Astrocyte of the hippocampus (primary cell): Measurements from ENCODE around the gene IFNA8.
"Not testable (repeated sequence)": the region's sequence is repeated elsewhere in the genome, so short reads cannot be mapped to it uniquely, and the experiment has no call there.

Source experiments
- DNase-seq: peaks from one replicate; pipeline ENCODE4 v3.0.0; 2011; ENCODE audit warnings: low read depth, low spot score

IFNA8 gene

DNA sequence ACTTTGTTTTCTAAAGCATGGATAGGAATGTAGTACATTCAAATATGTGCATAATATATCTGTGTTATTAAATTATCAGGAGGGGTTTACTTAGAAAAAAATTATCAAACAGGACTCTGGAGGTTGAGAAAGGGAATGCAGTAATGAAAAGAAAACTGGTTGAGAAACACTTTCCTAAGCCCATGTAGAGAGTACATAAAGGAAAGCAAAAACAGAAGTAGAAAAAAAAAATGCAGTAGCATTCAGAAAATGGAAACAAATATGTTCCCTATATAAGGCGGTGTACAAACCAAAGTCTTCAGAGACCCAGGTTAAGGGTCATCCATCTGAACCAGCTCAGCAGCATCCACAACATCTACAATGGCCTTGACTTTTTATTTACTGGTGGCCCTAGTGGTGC, at the start of gene IFNA8:
Gene IFNA8, plus strand, starts transcription at position 301 of the 400 bp plus-strand sequence. Its CDS starts 60 bp downstream, at position 361.
- no peak for DNase-seq

DNA sequence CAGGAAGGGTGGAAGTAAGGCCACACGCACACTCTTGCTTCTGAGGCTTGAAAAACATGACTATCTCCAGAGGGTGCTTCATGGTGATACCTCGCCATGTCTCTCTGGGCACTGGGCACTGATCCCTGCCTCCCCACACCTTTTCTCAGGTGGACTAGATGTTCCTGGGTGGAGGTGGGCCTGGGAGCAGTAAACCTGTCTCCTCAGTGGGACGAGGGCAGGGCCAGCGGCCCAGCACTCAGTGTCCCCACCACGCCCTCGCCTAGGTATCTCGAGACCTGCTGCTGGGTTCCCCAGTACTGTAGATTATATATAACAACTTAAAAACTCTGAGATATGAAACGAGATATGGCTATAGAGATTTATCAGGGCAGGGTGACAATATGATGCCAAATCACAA, 46.6 kb upstream of the IFNA8 start:
- DNase-seq = no peak

DNA sequence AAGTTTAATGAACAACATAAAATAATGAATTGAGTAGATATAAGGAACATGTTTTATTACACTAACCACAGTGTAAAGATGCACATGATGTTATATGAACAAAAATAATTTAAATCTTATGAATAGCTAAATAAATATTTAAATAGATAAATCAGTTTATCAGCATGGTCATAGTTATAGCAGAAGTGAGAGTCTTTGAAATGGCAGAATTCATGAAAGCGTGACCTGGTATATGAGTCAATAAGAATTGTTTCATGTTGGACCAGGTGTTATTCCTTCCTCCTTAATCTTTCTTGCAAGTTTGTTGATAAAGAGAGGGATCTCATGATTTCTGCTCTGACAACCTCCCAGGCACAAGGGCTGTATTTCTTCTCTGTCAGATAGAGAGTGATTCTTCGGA, 41.7 kb upstream of the IFNA8 start:
- not testable (repeated sequence) for DNase-seq

DNA sequence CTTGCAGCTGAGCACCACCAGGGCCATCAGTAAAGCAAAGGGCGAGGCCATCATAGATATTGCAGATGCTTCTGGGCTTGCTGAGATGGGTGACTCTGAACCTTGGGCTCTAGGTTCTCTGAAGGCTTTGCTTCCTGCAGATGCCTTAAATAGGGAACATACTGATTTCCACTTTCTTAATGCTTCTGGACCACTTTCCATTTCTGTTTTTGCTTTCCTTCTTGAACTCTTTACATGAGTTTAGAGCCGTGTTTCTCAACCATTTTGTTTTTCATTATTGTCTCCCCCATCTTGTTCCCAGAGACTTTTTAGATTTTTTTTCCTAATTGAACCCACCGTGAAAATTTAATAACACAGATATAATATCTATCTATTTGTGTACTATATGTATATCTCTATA, 41.0 kb upstream of the IFNA8 start, which contains the start of gene IFNA13:
Gene IFNA13, minus strand, starts transcription at position 101 of the 400 bp plus-strand sequence. Its CDS starts 47 bp downstream, at position 54.
- no peak for DNase-seq

DNA sequence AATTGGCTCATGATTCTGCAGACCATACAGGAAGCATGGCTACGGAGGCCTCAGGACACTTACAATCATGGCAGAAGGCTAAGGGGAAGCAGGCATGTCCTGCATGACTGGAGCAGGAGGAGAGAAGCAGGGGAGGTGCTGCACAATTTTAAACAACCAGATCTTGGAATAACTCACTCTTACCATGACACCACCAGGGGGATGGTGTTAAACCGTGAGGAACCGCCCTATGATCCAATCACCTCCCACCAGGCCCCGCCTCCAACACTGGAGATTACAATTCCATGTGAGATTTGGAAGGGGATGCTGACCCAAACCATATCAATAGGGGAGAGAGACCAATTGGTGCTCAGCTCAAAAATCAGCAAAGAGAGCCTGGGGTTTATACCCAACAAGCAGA, 37.5 kb upstream of the IFNA8 start:
- DNase-seq = not testable (repeated sequence)

DNA sequence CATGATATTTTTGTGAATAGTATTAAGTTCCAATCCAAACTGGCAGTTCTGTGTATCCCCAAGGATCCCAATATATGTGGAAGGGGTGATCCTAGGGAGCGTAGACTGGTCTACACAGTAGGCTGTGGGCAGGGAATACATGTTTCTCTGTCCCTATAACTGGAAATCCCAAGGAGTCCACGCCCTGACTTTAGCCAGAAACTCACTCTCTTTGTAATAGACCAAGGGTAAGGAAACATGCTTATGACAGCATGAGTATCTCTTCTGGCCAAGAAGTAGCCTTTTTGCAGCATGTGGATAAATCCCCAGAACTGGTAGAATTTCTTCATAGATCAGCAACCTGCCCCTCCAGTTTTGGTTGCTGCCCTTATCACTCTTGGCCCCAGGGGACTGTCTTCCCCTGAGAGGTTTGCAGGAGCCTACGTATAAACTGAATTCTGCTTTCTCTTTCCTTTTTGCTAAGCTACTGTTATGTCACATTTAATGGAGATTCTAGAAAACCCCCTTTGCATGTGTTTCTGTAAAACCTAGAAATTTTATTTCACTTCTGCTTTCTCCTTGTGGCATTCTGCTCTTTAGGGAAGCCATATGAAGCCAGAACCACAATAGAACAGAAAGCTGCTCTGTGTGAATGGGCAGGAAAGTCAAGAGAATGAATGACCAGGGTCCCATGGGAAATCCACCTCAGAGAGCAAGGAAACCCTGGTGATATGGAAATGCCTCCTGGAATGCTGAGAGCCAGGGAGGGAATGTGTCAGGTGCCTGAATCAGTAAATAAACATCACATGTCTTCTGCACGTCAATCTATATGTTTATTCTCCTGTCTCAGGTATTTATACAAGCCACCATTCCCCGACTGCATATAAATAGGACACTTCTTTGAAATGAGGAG, 27.2 kb upstream of the IFNA8 start:
- no peak for DNase-seq

DNA sequence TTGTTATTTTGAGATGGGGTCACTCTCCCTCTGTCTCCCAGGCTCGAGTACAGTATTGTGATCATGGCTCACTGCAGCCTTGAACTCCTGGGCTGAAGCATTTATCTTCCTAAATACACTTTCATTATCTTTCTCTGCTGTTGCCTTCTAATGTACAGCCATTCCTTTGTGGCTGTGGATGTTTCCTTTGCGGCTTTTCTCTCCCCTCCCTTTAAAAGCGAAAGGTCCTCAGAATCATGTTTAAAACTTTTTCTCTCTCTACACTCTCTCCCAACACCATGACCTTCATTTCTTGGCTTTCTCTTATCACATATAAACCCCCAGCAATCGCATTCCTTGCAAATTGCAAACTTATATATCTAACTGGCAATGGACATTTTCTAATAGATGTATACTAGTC, 25.3 kb upstream of the IFNA8 start:
- DNase-seq = no peak

DNA sequence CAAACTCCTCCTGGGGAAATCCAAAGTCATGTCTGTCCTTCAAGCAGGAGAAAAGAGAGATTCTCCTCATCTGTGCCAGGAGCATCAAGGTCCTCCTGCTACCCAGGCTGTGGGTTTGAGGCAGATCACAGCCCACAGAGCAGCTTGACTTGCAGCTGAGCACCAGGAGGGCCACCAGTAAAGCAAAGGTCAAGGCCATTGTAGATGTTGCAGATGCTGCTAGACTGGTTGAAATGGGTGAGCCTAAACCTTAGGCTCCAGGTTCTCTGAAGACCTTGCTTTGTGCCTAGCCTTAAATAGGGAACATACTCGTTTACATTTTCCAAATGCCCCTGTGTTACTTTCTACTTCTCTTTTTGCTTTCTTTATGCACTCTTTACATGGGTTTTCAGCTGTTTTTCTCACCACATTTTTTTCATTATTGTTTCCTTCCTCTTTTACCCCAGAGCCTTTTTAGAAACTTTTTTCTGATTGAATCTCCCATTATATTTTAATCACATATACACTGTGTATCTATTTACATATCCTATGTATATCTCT, 23.7 kb upstream of the IFNA8 start, which contains the start of gene IFNA2:
Gene IFNA2, minus strand, starts transcription at position 268 of the 540 bp plus-strand sequence. Its CDS starts 69 bp downstream, at position 199.
- no peak for DNase-seq

DNA sequence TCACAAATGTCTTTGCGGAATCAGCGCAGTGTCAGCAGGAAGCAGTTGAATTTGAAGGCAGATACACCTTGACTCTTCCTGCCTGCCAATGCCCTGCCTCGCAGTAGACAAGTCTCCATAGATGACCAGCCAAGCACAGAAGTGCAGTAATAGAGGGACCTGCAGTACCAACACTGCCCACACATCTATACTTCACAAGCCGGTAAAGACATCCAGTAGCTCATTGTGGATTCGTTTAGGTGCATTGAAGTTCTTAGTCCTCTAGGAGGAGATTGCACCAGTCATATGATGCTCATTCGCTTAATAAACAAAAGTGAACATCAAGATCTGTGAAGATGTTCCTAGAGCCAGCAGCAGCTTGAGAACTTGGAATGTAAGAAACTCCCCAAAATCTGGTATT, 16.6 kb upstream of the IFNA8 start:
- DNase-seq = no peak

DNA sequence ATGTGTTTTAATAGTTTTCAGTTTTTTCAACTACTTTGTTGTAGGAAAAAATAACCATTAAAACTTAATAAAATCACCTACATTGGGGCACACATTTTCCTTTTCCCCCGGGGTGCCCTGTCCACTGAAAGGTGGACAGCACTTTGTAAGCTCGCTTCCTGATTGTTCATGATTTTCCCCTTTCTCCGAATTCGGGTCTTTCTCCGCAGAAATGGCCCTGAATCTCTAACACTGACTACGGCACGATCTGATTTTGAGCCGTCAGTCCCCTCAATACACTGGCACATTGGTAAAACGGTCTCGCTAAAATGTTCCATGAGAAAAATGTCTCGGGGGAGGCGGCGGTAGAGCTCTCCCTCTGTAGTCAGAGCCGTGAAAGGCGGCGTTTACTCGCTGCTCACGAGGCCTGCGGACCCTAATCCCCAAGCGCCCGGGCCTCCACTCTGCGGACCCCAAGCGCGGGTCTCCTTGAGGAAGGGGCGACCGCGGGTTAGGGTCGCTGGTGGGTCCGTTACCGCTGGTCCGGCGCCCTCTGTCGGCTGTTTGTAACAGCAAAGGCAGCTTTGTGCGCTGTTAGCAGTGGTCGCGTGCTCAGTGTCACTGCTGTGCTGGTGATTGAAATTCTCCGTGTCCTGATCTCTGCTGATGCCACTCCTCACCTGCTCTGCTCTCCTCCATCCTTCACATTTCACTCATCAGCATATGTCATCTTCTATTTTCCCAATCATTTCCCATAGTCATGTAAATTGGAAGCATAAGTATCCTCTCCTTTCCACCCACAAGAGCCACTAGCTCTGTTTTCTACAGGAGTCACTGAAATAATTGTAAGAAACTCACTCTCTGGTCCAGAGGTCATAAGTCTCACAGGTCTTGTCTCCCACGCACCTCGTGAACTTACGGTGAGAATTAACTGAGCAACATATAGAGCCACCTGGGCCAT, 12.9 kb upstream of the IFNA8 start:
- peak; percentile 70 for DNase-seq

DNA sequence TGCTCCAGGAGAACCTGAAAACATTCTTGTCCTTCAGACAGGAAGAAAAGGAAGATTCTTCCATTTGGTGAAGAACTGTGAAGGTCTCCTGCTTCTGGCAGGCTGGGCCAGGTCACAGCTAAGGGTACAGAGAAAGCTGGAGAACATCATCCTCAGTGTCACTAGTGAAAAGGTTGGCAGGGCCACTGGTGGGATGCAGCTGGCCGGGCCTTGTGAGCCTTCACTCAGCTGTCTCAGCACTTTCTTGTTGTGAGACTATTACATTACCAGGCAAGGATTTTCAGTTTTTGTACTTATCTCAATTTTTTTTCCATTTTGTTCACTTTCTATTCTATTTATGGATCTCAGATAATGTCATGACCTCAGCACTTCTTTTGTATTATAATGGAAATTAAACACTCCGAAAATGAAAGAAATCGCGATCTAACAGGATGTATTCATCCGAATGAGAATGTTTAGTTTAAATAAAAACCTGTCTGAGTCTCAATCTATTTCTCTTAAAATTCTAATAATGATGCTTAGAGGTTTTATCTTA, 9.9 kb upstream of the IFNA8 start:
- no peak for DNase-seq

DNA sequence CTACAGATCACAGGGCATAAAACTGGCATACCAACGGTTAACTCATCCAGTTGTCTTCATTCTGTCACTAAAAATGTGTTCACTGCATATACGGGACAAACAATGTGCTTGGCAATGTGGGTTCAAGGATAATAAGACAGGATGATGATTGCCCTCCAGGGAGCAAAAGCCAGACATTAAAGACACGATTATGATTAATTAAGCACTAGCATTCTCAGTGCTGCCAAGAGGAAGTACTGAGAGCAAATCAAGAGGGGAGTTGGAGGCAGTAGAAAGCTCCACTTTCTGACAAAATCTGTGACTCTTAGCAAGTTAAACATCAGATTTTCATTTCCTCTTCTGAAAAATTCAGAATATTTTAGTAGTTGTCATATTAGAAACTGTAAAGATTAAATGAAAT, 9.0 kb upstream of the IFNA8 start:
- DNase-seq = no peak

DNA sequence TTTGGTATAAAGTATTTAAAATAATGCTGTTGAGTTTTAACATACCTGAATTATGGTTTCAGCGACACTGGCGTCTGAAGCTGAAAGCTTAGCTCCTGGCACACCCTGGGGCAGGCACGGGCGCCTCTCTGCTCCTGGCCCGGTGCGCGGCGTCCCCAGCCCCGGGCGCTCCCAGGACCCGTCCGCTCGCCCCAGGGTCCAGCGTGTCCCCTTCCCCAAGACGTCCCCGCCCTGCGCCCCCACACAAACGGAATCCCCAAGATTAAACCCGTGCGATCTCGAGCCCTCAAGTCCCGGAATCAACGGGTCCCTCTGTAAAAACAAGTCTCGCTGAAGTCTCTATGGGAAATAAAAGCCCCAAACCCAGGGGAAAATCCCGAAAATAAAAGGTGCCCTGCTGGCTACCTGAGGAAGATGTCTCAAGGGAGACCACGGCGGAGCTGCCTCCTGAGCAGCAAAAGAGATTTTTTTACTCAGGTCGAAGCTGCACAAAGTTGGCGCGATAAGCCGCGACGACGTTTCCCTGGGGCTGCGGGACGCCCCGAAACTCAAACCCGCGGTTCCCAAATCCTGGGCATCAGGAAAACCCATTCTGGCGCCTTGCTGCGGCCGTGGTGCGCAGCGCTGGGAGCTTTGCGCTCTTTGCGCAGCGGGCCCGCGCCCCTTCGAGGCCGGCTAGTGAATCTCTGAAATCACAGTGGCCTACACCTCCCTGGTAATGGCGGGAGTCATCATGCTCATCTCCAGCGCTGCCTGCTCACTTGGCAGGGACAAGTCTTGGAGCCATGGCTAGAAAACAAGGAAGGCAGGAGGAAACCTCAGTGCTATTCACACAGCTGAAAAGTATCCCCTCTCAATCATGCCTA, 6.3 kb upstream of the IFNA8 start:
- DNase-seq = peak; percentile 46

DNA sequence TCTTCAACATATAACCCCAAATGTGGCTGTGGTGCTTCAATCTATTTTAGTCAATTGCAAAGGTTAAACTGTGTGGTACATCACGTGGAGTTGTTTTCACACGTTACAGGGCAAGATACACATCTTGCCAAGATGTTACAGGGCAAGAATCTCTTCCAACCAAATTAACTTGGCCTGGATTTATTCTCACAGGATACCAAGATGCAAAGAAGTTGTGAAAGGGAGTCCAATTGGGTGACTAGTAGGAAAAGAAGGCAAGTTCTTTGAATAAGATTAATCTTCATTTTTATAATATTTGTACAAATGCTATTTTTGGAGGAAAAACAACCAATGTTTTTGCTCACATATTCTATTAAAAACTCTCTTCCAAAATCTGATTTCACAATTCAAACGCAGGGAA, 4.8 kb upstream of the IFNA8 start:
- no peak for DNase-seq

DNA sequence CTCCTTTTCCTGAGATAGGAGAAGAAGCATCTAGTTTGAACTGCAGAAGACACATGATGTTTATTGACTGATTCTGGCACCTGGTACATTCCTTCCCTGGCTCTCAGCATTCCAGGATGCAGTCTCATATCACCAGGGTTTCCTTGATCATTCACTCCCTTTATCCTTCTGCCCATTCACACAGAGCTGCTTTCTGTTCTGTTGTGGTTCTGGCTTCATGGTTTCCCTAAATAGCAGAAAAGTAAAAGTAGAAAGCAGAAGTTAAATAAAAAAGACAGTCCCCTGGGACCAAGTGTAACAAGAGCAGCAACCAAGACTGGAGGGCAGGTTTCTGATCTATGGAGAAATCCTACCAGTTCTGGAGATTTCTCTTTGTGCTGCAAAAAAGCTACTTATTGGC, 3.2 kb downstream of the IFNA8 start:
- no peak for DNase-seq

DNA sequence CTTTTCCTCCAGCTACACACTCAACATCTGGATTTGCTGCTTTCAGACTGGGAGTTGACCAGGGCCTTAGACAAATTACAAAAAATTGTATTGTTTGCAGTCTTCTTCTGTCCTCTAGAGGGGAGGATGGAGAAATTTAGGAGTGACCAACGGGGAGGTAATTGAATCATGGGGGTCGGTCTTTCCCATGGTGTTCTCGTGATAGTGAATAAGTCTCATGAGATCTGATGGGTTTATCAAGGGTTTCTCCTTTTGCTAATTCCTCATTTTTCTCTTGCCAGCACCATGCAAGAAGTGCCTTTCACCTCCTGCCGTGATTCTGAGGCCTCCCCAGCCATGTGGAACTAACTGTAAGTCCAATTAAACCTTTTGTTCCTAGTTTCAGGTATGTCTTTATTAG, 4.2 kb downstream of the IFNA8 start:
- no peak for DNase-seq

DNA sequence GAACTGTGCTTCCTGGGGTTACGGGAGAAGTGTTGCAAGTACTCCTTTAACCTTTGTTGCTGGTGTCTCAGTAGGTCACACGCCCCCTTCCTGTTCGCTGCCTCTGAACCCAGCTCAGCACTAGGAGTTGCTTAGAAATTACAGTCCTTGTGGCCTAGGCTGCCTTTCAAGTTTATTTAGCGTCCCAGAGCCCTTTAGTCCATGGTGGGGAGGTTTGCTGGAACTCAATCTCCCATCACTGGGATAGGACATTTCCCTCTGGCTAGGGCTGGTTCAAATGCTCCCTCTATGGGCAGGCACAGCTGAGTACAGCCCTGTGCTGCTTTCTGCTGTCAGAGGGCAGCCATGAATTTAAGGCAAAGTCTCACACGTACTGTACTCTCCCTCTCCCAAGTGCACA, 4.7 kb downstream of the IFNA8 start:
- DNase-seq = no peak

DNA sequence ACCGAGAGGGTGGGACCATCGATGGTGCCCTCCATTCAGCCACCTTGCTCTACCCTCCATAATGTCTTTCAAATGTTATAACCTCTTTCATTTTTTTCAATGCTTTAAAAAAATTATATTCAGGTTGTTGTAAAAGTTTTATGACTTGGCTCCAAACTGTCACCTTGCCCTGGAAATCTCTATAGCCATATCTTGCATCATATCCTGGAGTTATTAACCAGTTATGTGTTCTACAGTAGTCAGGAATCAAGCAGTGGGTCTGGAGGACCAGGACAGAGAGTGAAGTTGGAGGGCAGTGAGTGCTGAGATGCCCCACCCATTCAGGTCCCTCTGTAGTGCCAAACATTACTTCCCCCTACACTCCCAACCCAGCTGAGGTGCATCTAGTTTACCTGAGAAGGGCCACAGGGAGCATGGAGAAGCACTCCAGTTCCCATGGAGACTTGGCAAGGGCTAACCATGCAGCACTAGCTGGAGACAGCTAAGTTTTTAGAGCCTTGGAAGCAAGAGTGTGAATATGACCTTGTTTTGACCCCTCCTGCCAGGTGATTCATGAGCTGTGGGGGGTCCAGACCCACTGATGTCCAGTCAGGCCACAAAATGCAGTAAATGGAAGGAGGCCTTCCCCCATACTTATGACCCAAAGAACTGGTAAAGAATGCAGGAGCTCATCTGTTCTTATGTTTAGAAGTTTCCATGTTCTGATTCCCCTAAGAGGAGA, 5.5 kb downstream of the IFNA8 start:
- DNase-seq = no peak

DNA sequence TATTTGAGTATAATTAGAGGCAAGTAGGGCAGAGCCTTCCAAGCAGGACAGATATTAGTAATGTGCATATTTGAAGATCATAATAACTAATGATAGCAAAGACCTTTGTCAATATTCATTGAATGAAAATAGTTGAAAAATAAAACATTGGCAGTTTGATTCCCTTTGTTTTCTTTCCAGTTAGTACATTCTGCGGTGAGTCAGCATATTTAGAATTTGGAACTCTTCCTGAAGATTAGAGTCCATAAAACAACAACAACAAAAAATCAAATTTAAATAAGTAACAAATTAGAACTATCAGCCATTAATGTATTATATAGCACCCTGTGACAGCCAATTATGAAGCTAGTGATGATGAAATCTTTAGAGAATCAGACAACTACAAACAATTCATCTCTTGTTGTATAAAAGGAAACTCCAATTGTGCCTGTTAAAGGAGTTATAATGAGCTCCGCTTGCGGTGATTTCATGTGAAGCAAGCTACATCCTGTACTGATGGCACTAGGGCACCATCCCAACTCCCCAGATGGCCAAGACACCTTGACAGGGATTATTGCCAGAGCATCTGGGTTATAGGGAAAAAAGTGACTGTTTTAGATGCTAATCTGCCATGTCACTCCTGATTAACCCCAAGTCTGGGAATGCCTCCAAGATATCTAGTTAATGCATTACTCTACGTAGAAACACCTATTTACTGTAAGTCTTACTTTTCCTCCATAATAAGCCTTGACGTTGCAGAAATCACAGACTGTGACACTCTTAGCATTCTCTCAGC, 6.8 kb downstream of the IFNA8 start:
- peak; percentile 73 for DNase-seq
